ENCODE results near the gene CNTNAP3B.
"Not testable (repeated sequence)": the region's sequence is repeated elsewhere in the genome, so short reads cannot be mapped to it uniquely, and the experiment has no call there.

CNTNAP3B gene

GRCh38 chr9:41977965-41978600 is 151.1 kb downstream of the CNTNAP3B start:
- DNase-seq (ENCODE audit: low read depth): not testable (repeated sequence)

GRCh38 chr9:41974906-41975305 is 154.3 kb downstream of the CNTNAP3B start:
- not testable (repeated sequence) for DNase-seq (ENCODE audit: low read depth)

- not testable (repeated sequence) for DNase-seq (ENCODE audit: low read depth)
Observed at GRCh38 chr9:41953007-41953406, 176.2 kb downstream of the CNTNAP3B start.

GRCh38 chr9:41941738-41942137 is 187.5 kb downstream of the CNTNAP3B start:
- not testable (repeated sequence) for DNase-seq (ENCODE audit: low read depth)

GRCh38 chr9:41938143-41938542 is 191.1 kb downstream of the CNTNAP3B start:
- DNase-seq (ENCODE audit: low read depth): not testable (repeated sequence)

- not testable (repeated sequence) for DNase-seq (ENCODE audit: low read depth)
Observed at GRCh38 chr9:41935727-41936126, 193.5 kb downstream of the CNTNAP3B start.

GRCh38 chr9:41929172-41929571 is 200.1 kb downstream of the CNTNAP3B start:
- DNase-seq (ENCODE audit: low read depth): not testable (repeated sequence)

GRCh38 chr9:41917374-41917773 is 211.9 kb downstream of the CNTNAP3B start:
- DNase-seq (ENCODE audit: low read depth): not testable (repeated sequence)

- not testable (repeated sequence) for DNase-seq (ENCODE audit: low read depth)
Observed at GRCh38 chr9:41905488-41905887, 223.7 kb downstream of the CNTNAP3B start.

- not testable (repeated sequence) for DNase-seq (ENCODE audit: low read depth)
Observed at GRCh38 chr9:41902762-41903161, 226.5 kb downstream of the CNTNAP3B start.

- not testable (repeated sequence) for DNase-seq (ENCODE audit: low read depth)
Observed at GRCh38 chr9:41898720-41899343, 230.4 kb downstream of the CNTNAP3B start.

GRCh38 chr9:41874557-41874956 is 254.7 kb downstream of the CNTNAP3B start:
- DNase-seq (ENCODE audit: low read depth): not testable (repeated sequence)

GRCh38 chr9:41855422-41855821 is 273.8 kb downstream of the CNTNAP3B start:
- DNase-seq (ENCODE audit: low read depth): not testable (repeated sequence)

- not testable (repeated sequence) for DNase-seq (ENCODE audit: low read depth)
Observed at GRCh38 chr9:41851848-41852740, 277.1 kb downstream of the CNTNAP3B start.

GRCh38 chr9:41847829-41848228 is 281.4 kb downstream of the CNTNAP3B start:
- DNase-seq (ENCODE audit: low read depth): not testable (repeated sequence)
